Choroid plexus epithelial cell (primary cell): ENCODE results near the gene UCKL1.

Experiments used
- DNase-seq: peaks from one replicate; pipeline ENCODE4 v3.0.0-alpha.2; 2010; ENCODE audit warnings: low read depth
- H3K4me3 ChIP-seq: 2 replicates; pipeline ENCODE4 v1.5.1; 2011; ENCODE audit warnings: low read depth, mild to moderate bottlenecking, control low read depth, low read length, moderate library complexity
- CTCF ChIP-seq: conservative IDR thresholded peaks from 2 replicates; pipeline ENCODE4 v1.5.1; 2011; ENCODE audit warnings: low read depth, mild to moderate bottlenecking, control low read depth, inconsistent platforms, low read length, moderate library complexity

UCKL1 gene

DNA sequence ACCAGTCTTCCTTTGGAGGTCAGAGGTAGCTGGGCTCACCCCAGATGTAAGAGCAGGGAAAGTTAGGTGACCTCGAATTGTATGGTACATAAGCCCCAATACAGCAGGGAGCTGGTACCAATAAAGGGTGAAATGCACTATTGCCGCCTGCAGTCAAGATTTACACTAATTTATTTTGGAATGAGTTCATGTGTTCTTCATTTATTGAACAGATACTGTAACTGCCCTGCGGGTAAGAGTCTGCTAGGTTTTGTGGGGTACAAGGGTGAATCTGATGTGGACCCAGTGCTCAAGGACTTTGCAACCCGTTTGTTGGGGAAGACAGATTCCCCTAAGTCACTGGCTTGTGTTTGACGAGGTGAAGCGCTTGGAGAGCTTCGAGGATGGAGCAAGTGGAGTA is 63.8 kb downstream of the UCKL1 start:
- H3K4me3 ChIP-seq = no peak overlapping the region
- no peak for TF ChIP-seq CTCF
- no peak for DNase-seq

DNA sequence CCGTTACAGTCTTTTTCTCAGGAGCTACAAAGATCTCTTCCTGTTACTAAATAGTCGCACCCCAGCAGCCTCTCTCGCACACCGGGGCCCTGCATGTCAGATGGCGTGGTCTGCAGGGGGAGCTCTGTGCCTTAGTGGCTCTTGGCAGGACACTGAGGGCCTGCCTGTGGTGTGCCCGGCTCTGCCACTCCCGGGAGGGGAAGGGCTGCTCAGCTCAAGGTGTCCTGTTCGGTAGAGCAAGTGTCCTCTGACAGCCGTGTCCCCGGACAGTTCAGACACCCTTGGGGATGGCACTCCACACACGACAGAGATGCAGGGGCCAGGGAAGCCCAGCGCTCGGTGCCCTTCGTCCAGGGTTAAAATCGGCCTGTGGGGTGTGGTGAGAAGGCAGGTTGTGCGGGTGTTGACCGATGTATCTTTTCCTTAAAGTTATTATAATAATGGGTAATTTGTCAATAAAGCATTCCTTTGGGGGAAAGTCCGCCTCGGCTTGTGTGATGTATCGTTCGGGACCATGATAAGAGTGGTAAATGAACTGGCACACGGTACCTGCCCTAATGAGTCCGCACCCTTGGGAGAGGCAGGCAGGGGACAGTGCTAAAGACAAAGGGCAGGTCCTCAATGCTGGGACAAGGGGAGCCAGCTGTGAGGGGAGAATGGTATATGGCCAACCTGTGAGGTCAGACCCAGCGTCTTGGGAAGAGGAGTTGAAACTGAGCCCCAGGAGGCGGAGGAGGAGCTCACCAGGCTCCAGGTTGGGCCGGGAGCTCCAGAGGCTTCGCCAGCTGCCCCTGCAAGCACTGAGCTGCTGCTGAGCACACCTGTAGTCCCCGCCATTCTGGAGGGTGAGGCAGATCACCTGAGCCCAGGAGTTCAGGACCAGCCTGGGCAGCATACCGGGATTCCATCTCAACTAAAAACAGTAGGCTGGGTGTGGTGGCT is 64.9 kb downstream of the UCKL1 start:
- no peak for DNase-seq
- H3K4me3 ChIP-seq = no peak overlapping the region
- no peak for TF ChIP-seq CTCF

- no peak for TF ChIP-seq CTCF
- no peak overlapping the region for H3K4me3 ChIP-seq
- DNase-seq = no peak
These were observed 65.6 kb downstream of the UCKL1 start for GRCh38 chr20:63890616-63891015.

- no peak for TF ChIP-seq CTCF
These were observed 66.0 kb downstream of the UCKL1 start for GRCh38 chr20:63890201-63890576.

More at GRCh38 chr20:63890201-63890576, 66.0 kb downstream of the UCKL1 start:
- no peak overlapping the region for H3K4me3 ChIP-seq
- peak; percentile 53 for DNase-seq
